ENCODE data around the gene ANKMY2.

- no peak for TF ChIP-seq POLR2A (IDR thresholded peaks at IDR 0.05)
- TF ChIP-seq CTCF (IDR thresholded peaks at IDR 0.05), result no peak
Observed at GRCh38 chr7:16583834-16584233, 61.7 kb downstream of the ANKMY2 start.

Data from sigmoid colon (tissue), 3 donors.